H1 (cell line): ENCODE data around the gene CBFA2T2. TPM values are rescaled to one million over a fixed set of nuclear protein-coding genes. Genes with fewer than 3 reads are reported as not detected.

Experiments
- CTCF ChIA-PET: fragments of 300-600 bp; sonication (Branson Sonifier 250); formaldehyde crosslinking; loops from one replicate; lab custom pipeline; 2021; ENCODE audit not compliant: partially characterized antibody; lab: Charles Lee
- POLR2A ChIA-PET: fragments of 300-600 bp; sonication (Branson Sonifier 250); formaldehyde crosslinking; loops from one replicate; lab custom pipeline; 2021; ENCODE audit warnings: inconsistent platforms; ENCODE audit not compliant: partially characterized antibody; lab: Charles Lee
- DNase-seq, 2 experiments: peaks; one replicate each; pipeline versions ENCODE4 v3.0.0 to v3.0.0-alpha.2; 2010 to 2022; ENCODE audit warnings: low spot score in 2 of 2, low read depth in 1 of 2, mixed read lengths in 1 of 2
- FAIRE-seq: peaks from 2 replicates; lab custom pipeline; 2011; peaks lifted over from hg19 to GRCh38; lab: Jason Lieb, UNC
- H2AFZ ChIP-seq: 2 replicates; pipeline ENCODE4 v1.8.1; 2012; ENCODE audit warnings: low read length, inconsistent platforms
- H2AK5ac ChIP-seq: 2 replicates; pipeline ENCODE4 v1.6.1; 2013; ENCODE audit warnings: low read depth, low read length
- H2BK120ac ChIP-seq: replicated peaks from 2 replicates; pipeline ENCODE3; 2013; ENCODE audit warnings: low read depth, low read length, inconsistent platforms
- H2BK12ac ChIP-seq: 2 replicates; pipeline ENCODE4 v1.6.1; 2013; ENCODE audit warnings: low read depth, low read length
- H2BK15ac ChIP-seq: 2 replicates; pipeline ENCODE4 v1.6.1; 2013; ENCODE audit warnings: low read length
- H2BK20ac ChIP-seq: 2 replicates; pipeline ENCODE4 v1.6.1; 2013; ENCODE audit warnings: low read length
- H2BK5ac ChIP-seq: 2 replicates; pipeline ENCODE4 v1.6.1; 2013; ENCODE audit warnings: low read depth, low read length
- H3K14ac ChIP-seq: 2 replicates; pipeline ENCODE4 v1.6.1; 2013; ENCODE audit warnings: inconsistent platforms; ENCODE audit not compliant: insufficient read length
- H3K18ac ChIP-seq: 2 replicates; pipeline ENCODE4 v1.6.1; 2013; ENCODE audit warnings: low read length; ENCODE audit errors: extremely low read depth
- H3K23ac ChIP-seq: 2 replicates; pipeline ENCODE4 v1.6.1; 2013; ENCODE audit warnings: inconsistent platforms; ENCODE audit not compliant: insufficient read length
- H3K23me2 ChIP-seq: 2 replicates; pipeline ENCODE4 v1.6.1; 2013; ENCODE audit warnings: low read depth, low read length
- H3K27ac ChIP-seq: 2 replicates; pipeline ENCODE4 v1.6.1; 2011; ENCODE audit warnings: low read depth, low read length, inconsistent platforms
- H3K27me3 ChIP-seq, 4 experiments: replicated peaks in 1 of 4; 1 replicate in 1 of 4; 2 replicates in 3 of 4; pipeline versions ENCODE4 v1.6.1 to v1.8.1; 2011 to 2013; ENCODE audit warnings: low read length in 3 of 4, mild to moderate bottlenecking in 3 of 4, inconsistent platforms in 2 of 4, mixed read lengths in 2 of 4, moderate library complexity in 1 of 4; ENCODE audit not compliant: control insufficient read depth in 3 of 4, insufficient read depth in 3 of 4; ENCODE audit errors: extremely low read depth in 1 of 4
- H3K36me3 ChIP-seq, 4 experiments: 2 replicates each; pipeline versions ENCODE4 v1.6.1 to v1.8.1; 2011 to 2013; ENCODE audit warnings: mild to moderate bottlenecking in 4 of 4, low read length in 3 of 4, moderate library complexity in 2 of 4, control low read depth in 1 of 4, inconsistent platforms in 1 of 4; ENCODE audit not compliant: insufficient read depth in 4 of 4, control insufficient read depth in 2 of 4
- H3K4ac ChIP-seq: replicated peaks from 2 replicates; pipeline ENCODE3; 2013; ENCODE audit warnings: low read length, low read depth, mixed read lengths, inconsistent platforms; ENCODE audit not compliant: insufficient read length
- H3K4me1 ChIP-seq, 4 experiments: replicated peaks in 1 of 4; 1 replicate in 1 of 4; 2 replicates in 3 of 4; pipeline versions ENCODE4 v1.6.1 to v1.8.1; 2011 to 2013; ENCODE audit warnings: low read length in 3 of 4, inconsistent platforms in 2 of 4, mixed read lengths in 1 of 4; ENCODE audit not compliant: insufficient read depth in 4 of 4, control insufficient read depth in 3 of 4
- H3K4me2 ChIP-seq, 2 experiments: 2 replicates each; pipeline versions ENCODE4 v1.6.1 to v1.8.1; 2011 to 2013; ENCODE audit warnings: low read depth in 2 of 2, low read length in 2 of 2, control low read depth in 1 of 2, inconsistent platforms in 1 of 2, mild to moderate bottlenecking in 1 of 2; ENCODE audit not compliant: insufficient read depth in 1 of 2
- H3K4me3 ChIP-seq, 4 experiments: fragments of 200-600, 300-600 bp in 1 of 4; sonication (generic), shearing (Covaris generic), sonication (Bioruptor Twin) in 1 of 4; 2 replicates each; pipeline versions ENCODE4 v1.5.1 to v1.8.1; 2011 to 2016; ENCODE audit warnings: low read length in 4 of 4, low read depth in 3 of 4, control low read depth in 2 of 4, inconsistent platforms in 2 of 4, mild to moderate bottlenecking in 2 of 4, mixed read lengths in 1 of 4, moderate library complexity in 1 of 4; ENCODE audit not compliant: insufficient read depth in 2 of 4; ENCODE audit errors: extremely low read depth in 1 of 4
- H3K56ac ChIP-seq: replicated peaks from 2 replicates; pipeline ENCODE3; 2013; ENCODE audit warnings: low read depth, mild to moderate bottlenecking, mixed read lengths, low read length, inconsistent platforms; ENCODE audit not compliant: insufficient read length
- H3K79me1 ChIP-seq: 2 replicates; pipeline ENCODE4 v1.6.1; 2013; ENCODE audit warnings: low read depth, low read length, control low read depth
- H3K79me2 ChIP-seq, 2 experiments: 2 replicates each; pipeline versions ENCODE4 v1.6.1 to v1.8.1; 2012 to 2013; ENCODE audit warnings: low read length in 2 of 2, mild to moderate bottlenecking in 2 of 2, inconsistent platforms in 1 of 2; ENCODE audit not compliant: insufficient read depth in 2 of 2, control insufficient read depth in 1 of 2
- H3K9ac ChIP-seq, 4 experiments: replicated peaks in 1 of 4; 1 replicate in 1 of 4; 2 replicates in 3 of 4; pipeline versions ENCODE4 v1.6.1 to v1.8.1; 2011 to 2013; ENCODE audit warnings: low read depth in 3 of 4, low read length in 3 of 4, control low read depth in 2 of 4, mild to moderate bottlenecking in 2 of 4, moderate library complexity in 2 of 4, inconsistent platforms in 1 of 4; ENCODE audit errors: extremely low read depth in 1 of 4
- H3K9me3 ChIP-seq, 2 experiments: 2 replicates each; pipeline versions ENCODE4 v1.6.1 to v1.8.1; 2012 to 2013; ENCODE audit warnings: mild to moderate bottlenecking in 2 of 2, moderate library complexity in 2 of 2, control low read depth in 1 of 2, inconsistent platforms in 1 of 2, low read depth in 1 of 2, low read length in 1 of 2, mixed read lengths in 1 of 2; ENCODE audit not compliant: insufficient read depth in 2 of 2
- H4K20me1 ChIP-seq, 2 experiments: replicated peaks in 1 of 2; 2 replicates each; pipeline versions ENCODE3 to v1.8.1; 2011 to 2013; ENCODE audit warnings: inconsistent platforms in 2 of 2, low read length in 2 of 2, mild to moderate bottlenecking in 1 of 2; ENCODE audit not compliant: insufficient read depth in 2 of 2, control insufficient read depth in 1 of 2
- H4K5ac ChIP-seq: 2 replicates; pipeline ENCODE4 v1.6.1; 2013; ENCODE audit warnings: low read length, low read depth, mixed read lengths, inconsistent platforms; ENCODE audit not compliant: insufficient read length
- H4K8ac ChIP-seq: 2 replicates; pipeline ENCODE4 v1.8.0; 2013; ENCODE audit warnings: mild to moderate bottlenecking, moderate library complexity, low read length, inconsistent platforms; ENCODE audit not compliant: insufficient read depth; ENCODE audit errors: extremely low read depth
- H4K91ac ChIP-seq: replicated peaks from 2 replicates; pipeline ENCODE3; 2013; ENCODE audit warnings: low read length, mixed read lengths, inconsistent platforms; ENCODE audit not compliant: insufficient read length
- RFX5 ChIP-seq: IDR thresholded peaks from 2 replicates; pipeline ENCODE4 v1.6.1; 2011; ENCODE audit warnings: low read depth, low read length, improper control_type of control experiment, borderline replicate concordance
- SAP30 ChIP-seq: fragments of 300-600 bp; sonication (generic); IDR thresholded peaks from 2 replicates; pipeline ENCODE4 v1.7.1; 2012; ENCODE audit warnings: low read length, moderate library complexity, mild to moderate bottlenecking, inconsistent platforms; ENCODE audit not compliant: insufficient read depth, insufficient replicate concordance
- TEAD4 ChIP-seq: IDR thresholded peaks from 2 replicates; pipeline ENCODE4 v1.6.1; 2012; ENCODE audit warnings: low read depth, low read length, inconsistent platforms, mixed read lengths
- WGBS, 2 experiments: shearing (Covaris generic) in 1 of 2; methylation state at CpG; one replicate each; pipeline versions ENCODE4 v1.1.6 to v1.1.7; 2013 to 2015; ENCODE audit warnings: low lambda C conversion rate in 2 of 2, mixed read lengths in 2 of 2, inconsistent platforms in 1 of 2, low coverage in 1 of 2, missing lambda C conversion rate in 1 of 2; ENCODE audit not compliant: insufficient replicate concordance in 2 of 2, insufficient coverage in 1 of 2, insufficient read length in 1 of 2; ENCODE audit errors: extremely low coverage in 1 of 2, missing lambda C conversion rate in 1 of 2; 5-methylcytosine and 5-hydroxymethylcytosine counted together
- polyA plus RNA-seq, 7 experiments: library from polyadenylated mRNA; depleted of rRNA in 3 of 7; stranded (reverse) in 5 of 7; unstranded in 2 of 7; fragments of >200 nt in 5 of 7; fragments of 200-250 nt in 2 of 7; gene quantifications; 1 replicate in 5 of 7; 2 replicates in 1 of 7; 4 replicates in 1 of 7; pipeline versions ENCODE4 v1.2.1 to v1.2.3, GENCODE V29; 2011 to 2013; ENCODE audit warnings: missing spikeins in 2 of 7, mixed read lengths in 2 of 7
- total RNA-seq: library from RNA; stranded (reverse); fragmentation: NEBNext Ultra II Directional; extraction: Animal tissue kit (Norgen Biotek cat#: 25700); gene quantifications from 2 replicates; pipeline ENCODE4 v1.2.1, GENCODE V29; 2021

The CBFA2T2 gene
- total and polyA plus RNA-seq, 2 of the 8 experiments (the other 6 are each of a cell fraction or from before 2014, with no cell fraction given) = 11.6 to 12.9 TPM

GRCh38 chr20:33470866-33471265 is 19.0 kb upstream of the CBFA2T2 start:
- no peak for DNase-seq
- Histone ChIP-seq H3K23me2 (no peaks in the 10 kb centered on the region), H3K9ac (no peak overlapping the region), H2BK12ac (no peak overlapping the region), H3K4me2 (no peak overlapping the region), H3K27ac (no peak overlapping the region), H2BK120ac (no peak overlapping the region), H4K5ac (no peak overlapping the region), H3K18ac (no peak overlapping the region), H3K9me3 (no peaks in the 10 kb centered on the region), H3K23ac (no peak overlapping the region), H2BK20ac (no peak overlapping the region), H4K20me1 (no peaks in the 10 kb centered on the region), H3K36me3 (no peaks in the 10 kb centered on the region), H2AFZ (no peak overlapping the region), H3K56ac (no peak overlapping the region), H3K4me3 (no peak overlapping the region), H2AK5ac (no peak overlapping the region), H3K4me1 (peaks cover 3 to 7% (median 4%) of the 10 kb centered on the region in 4 experiments), H3K14ac (no peak overlapping the region), H2BK5ac (no peak overlapping the region), H4K8ac (no peak overlapping the region), H3K4ac (no peak overlapping the region), H3K79me2 (no peaks in the 10 kb centered on the region), H2BK15ac (no peak overlapping the region), H4K91ac (no peak overlapping the region), H3K27me3 (no peaks in the 10 kb centered on the region), H3K79me1 (no peaks in the 10 kb centered on the region)
- FAIRE-seq = no peak
- no peak for TF ChIP-seq TEAD4
- no peak for TF ChIP-seq RFX5
- no peak for TF ChIP-seq SAP30
- ChIA-PET POLR2A (no interaction called here), CTCF (interaction anchor here (1.0 to 1.5 kb wide), 4 partner anchors 45 to 197 kb away, joined by 3 read pairs; no protein-coding TSS in a partner anchor)
- 75% methylated on average over 3 of the region's 3 CpGs; no CpG with 5 or more reads in 1 of the 2 experiments for WGBS, 2 experiments
